Measurements from ENCODE around the gene FAM227A. TPM values are rescaled to one million over a fixed set of nuclear protein-coding genes. Genes with fewer than 3 reads are reported as not detected.

The FAM227A gene
- total and polyA plus RNA-seq, 2 of the 13 experiments (the other 11 are each of a cell fraction or from before 2014, with no cell fraction given): 1.0 to 1.5 TPM

DNA sequence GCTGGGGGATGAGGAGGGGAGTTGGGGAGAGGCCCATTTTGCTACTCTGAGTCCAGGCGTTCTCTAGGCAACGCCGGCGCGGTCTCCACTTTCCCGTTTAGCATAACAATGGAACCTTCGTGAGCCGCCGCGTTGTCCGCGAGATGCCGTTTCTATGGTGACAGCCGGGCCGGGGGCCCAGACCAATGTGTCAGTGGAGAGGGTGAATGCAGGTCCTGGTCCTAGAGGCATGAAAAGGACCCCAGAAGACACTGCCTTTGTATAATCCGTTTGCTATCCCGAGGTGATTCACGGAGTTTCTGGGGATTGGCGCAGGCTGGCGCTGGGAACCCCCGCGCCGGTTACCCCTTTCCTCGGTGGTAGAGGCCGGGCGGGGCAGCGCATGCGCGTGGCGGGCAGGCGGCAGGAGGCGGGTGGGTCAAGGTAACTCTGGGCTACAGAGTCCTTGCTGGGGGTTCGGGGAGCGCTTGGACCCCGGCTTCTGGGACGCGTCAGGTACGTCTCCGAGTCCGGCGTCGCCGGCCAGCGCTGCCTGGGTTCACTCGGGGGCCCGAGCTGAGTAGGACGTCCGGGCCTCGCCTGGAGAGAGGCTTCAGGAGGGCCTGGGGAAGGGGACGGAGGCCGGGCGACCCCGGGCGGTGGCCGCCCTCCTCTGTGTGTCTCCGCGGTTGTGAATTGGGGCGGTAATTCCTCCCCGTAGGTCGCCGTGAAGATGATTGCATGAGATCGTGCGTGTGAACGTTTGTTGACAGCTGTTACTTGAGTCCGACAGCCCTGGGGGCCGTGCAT lies at the start of gene FAM227A, which contains the start of gene CBY1 (continued):
- TF ChIP-seq, protein P1, sequence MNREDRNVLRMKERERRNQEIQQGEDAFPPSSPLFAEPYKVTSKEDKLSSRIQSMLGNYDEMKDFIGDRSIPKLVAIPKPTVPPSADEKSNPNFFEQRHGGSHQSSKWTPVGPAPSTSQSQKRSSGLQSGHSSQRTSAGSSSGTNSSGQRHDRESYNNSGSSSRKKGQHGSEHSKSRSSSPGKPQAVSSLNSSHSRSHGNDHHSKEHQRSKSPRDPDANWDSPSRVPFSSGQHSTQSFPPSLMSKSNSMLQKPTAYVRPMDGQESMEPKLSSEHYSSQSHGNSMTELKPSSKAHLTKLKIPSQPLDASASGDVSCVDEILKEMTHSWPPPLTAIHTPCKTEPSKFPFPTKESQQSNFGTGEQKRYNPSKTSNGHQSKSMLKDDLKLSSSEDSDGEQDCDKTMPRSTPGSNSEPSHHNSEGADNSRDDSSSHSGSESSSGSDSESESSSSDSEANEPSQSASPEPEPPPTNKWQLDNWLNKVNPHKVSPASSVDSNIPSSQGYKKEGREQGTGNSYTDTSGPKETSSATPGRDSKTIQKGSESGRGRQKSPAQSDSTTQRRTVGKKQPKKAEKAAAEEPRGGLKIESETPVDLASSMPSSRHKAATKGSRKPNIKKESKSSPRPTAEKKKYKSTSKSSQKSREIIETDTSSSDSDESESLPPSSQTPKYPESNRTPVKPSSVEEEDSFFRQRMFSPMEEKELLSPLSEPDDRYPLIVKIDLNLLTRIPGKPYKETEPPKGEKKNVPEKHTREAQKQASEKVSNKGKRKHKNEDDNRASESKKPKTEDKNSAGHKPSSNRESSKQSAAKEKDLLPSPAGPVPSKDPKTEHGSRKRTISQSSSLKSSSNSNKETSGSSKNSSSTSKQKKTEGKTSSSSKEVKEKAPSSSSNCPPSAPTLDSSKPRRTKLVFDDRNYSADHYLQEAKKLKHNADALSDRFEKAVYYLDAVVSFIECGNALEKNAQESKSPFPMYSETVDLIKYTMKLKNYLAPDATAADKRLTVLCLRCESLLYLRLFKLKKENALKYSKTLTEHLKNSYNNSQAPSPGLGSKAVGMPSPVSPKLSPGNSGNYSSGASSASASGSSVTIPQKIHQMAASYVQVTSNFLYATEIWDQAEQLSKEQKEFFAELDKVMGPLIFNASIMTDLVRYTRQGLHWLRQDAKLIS (CRISPR knock-in tag; IDR thresholded peaks at IDR 0.05): no peak
- TF ChIP-seq ZNF749 (CRISPR knock-in tag; IDR thresholded peaks at IDR 0.05; ENCODE audit: borderline replicate concordance) (no peak), NR2F2 (IDR thresholded peaks at IDR 0.05; ENCODE audit: borderline replicate concordance, low read depth) (no peak), RBM39 (IDR thresholded peaks at IDR 0.05; ENCODE audit: low read depth, low read length, poor library complexity, severe bottlenecking) (peak; percentile 68), HNRNPK (IDR thresholded peaks at IDR 0.05; ENCODE audit: low read depth, low read length, poor library complexity, severe bottlenecking) (no peak), RELA (CRISPR knock-in tag; IDR thresholded peaks at IDR 0.05) (no peak), PCBP1 (IDR thresholded peaks at IDR 0.05; ENCODE audit: borderline replicate concordance, low read depth, low read length) (peak; percentile 78; the same call in 1 of the 2 replicates), MTA1 (CRISPR knock-in tag; IDR thresholded peaks at IDR 0.05; ENCODE audit: borderline replicate concordance) (no peak), ZNF605 (CRISPR knock-in tag; IDR thresholded peaks at IDR 0.05) (no peak; the same call in 1 of the 2 replicates), SNAI1 (CRISPR knock-in tag; IDR thresholded peaks at IDR 0.05; ENCODE audit: borderline replicate concordance) (no peak), ZNF850 (CRISPR knock-in tag; conservative IDR thresholded peaks at IDR 0.05) (0 out of 2 replicates have a peak, but pooled peaks have one; percentile 39), WIZ (CRISPR knock-in tag; IDR thresholded peaks at IDR 0.05) (no peak), JARID2 (CRISPR knock-in tag; IDR thresholded peaks at IDR 0.05; ENCODE audit: insufficient replicate concordance) (peak; percentile 25), ZZZ3 (CRISPR knock-in tag; IDR thresholded peaks at IDR 0.05; ENCODE audit: borderline replicate concordance) (0 out of 2 replicates have a peak, but pooled peaks have one; percentile 43), SMAD9 (CRISPR knock-in tag; IDR thresholded peaks at IDR 0.05) (no peak)
- TF ChIP-seq, protein P2, sequence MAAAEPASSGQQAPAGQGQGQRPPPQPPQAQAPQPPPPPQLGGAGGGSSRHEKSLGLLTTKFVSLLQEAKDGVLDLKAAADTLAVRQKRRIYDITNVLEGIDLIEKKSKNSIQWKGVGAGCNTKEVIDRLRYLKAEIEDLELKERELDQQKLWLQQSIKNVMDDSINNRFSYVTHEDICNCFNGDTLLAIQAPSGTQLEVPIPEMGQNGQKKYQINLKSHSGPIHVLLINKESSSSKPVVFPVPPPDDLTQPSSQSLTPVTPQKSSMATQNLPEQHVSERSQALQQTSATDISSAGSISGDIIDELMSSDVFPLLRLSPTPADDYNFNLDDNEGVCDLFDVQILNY (CRISPR knock-in tag; conservative IDR thresholded peaks at IDR 0.05): no peak
- TF ChIP-seq, protein P3, sequence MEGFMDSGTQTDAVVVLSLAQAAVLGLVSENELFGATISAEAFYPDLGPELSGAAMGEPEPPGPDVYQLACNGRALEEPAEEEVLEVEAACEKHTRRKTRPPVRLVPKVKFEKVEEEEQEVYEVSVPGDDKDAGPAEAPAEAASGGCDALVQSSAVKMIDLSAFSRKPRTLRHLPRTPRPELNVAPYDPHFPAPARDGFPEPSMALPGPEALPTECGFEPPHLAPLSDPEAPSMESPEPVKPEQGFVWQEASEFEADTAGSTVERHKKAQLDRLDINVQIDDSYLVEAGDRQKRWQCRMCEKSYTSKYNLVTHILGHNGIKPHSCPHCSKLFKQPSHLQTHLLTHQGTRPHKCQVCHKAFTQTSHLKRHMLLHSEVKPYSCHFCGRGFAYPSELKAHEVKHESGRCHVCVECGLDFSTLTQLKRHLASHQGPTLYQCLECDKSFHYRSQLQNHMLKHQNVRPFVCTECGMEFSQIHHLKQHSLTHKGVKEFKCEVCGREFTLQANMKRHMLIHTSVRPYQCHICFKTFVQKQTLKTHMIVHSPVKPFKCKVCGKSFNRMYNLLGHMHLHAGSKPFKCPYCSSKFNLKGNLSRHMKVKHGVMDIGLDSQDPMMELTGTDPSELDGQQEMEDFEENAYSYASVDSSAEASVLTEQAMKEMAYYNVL (CRISPR knock-in tag; IDR thresholded peaks at IDR 0.05; ENCODE audit: borderline replicate concordance): no peak
- TF ChIP-seq, protein P4, sequence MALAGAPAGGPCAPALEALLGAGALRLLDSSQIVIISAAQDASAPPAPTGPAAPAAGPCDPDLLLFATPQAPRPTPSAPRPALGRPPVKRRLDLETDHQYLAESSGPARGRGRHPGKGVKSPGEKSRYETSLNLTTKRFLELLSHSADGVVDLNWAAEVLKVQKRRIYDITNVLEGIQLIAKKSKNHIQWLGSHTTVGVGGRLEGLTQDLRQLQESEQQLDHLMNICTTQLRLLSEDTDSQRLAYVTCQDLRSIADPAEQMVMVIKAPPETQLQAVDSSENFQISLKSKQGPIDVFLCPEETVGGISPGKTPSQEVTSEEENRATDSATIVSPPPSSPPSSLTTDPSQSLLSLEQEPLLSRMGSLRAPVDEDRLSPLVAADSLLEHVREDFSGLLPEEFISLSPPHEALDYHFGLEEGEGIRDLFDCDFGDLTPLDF (CRISPR knock-in tag; IDR thresholded peaks at IDR 0.05): no peak
- TF ChIP-seq, protein P5, sequence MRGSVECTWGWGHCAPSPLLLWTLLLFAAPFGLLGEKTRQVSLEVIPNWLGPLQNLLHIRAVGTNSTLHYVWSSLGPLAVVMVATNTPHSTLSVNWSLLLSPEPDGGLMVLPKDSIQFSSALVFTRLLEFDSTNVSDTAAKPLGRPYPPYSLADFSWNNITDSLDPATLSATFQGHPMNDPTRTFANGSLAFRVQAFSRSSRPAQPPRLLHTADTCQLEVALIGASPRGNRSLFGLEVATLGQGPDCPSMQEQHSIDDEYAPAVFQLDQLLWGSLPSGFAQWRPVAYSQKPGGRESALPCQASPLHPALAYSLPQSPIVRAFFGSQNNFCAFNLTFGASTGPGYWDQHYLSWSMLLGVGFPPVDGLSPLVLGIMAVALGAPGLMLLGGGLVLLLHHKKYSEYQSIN (CRISPR knock-in tag; IDR thresholded peaks at IDR 0.05; ENCODE audit: borderline replicate concordance): no peak

Data from HepG2 (cell line).